Esophagus squamous epithelium (tissue), 4 donors: ENCODE data around the gene PHTF2.
"Not testable (repeated sequence)": the region's sequence is repeated elsewhere in the genome, so short reads cannot be mapped to it uniquely, and the experiment has no call there.

Source experiments
- CTCF ChIP-seq, 6 experiments: fragments of 450-650 bp in 4 of 6; fragments of 200-600 bp in 2 of 6; sonication (generic) in 2 of 6; IDR thresholded peaks; one replicate each; pipeline ENCODE4 v1.5.1; 2016 to 2019; ENCODE audit warnings: antibody characterized with exemption in 6 of 6, mild to moderate bottlenecking in 4 of 6, moderate library complexity in 4 of 6
- POLR2A ChIP-seq, 4 donors: fragments of 450-650 bp; IDR thresholded peaks; one replicate each; pipeline ENCODE4 v1.6.1; 2017; ENCODE audit warnings: antibody characterized with exemption in 4 of 4, mild to moderate bottlenecking in 4 of 4, moderate library complexity in 3 of 4

- not testable (repeated sequence) for TF ChIP-seq POLR2A, CTCF (IDR thresholded peaks at IDR 0.05)
Observed at GRCh38 chr7:77999168-77999567, 200.6 kb downstream of the PHTF2 start.
